ENCODE results near the gene BCL2L2. TPM values are rescaled to one million over a fixed set of nuclear protein-coding genes. Genes with fewer than 3 reads are reported as not detected.

Gene BCL2L2
- total and polyA plus RNA-seq, 4 donors, result 4.7 to 28.0 (median 12.7) TPM

DNA sequence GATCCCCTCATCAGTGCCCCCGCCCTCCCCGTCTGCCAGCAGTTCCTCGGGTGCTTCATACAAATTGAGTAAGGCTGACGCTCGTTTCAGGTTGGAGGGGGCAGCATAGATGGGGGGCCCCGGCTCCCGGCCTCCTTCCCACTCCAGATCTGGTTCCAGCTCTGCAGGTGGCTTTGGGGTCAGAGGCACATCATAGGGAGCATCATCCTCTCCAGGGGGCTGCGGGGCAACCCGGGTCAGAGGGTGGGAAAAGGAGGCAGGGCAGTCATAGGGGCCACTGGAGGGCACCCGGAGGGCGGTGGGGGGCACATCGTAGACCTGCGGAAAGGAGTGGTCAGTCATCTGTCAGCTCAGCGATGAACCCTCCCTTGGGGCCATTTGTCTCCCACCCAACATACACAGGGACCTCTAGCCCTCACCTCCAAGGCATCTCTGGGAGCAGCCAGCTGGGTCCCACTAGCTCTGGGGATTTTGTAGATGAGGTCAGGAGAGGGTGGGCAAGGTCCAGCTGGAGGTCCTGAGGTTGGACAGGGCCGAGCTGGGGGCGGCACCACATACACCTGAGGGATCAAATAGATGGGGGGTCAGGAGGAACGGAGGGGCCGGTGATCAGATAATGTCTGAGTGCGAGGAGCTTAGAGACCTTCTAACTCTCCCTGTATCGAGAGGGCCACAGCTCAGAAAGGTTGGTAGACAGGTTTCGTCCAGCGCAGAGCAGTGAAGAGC, 53.3 kb downstream of the BCL2L2 start:
- TF ChIP-seq, protein P1, sequence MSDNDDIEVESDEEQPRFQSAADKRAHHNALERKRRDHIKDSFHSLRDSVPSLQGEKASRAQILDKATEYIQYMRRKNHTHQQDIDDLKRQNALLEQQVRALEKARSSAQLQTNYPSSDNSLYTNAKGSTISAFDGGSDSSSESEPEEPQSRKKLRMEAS (IDR thresholded peaks at IDR 0.05), result no peak
- TF ChIP-seq RXRA (IDR thresholded peaks at IDR 0.05), result no peak
- no peak for TF ChIP-seq EGR1 (IDR thresholded peaks at IDR 0.05; ENCODE audit: low read depth in 2 of 2)
- TF ChIP-seq TAF1 (conservative IDR thresholded peaks at IDR 0.05), result no peak
- TF ChIP-seq SP1 (IDR thresholded peaks at IDR 0.05), result no peak
- no peak for TF ChIP-seq HNF4A (conservative IDR thresholded peaks at IDR 0.05)
- no peaks in the 10 kb centered on the region for H3K9me3 ChIP-seq (ENCODE audit: control insufficient read depth in 4 of 4, low read length in 3 of 4)
- H3K27me3 ChIP-seq (ENCODE audit: control insufficient read depth in 4 of 4, insufficient read depth in 4 of 4, low read length in 3 of 4), result peaks cover 0 to 10% (median 5%) of the 10 kb centered on the region in 4 donors
- peaks cover 0 to 2% (median under 1%) of the 10 kb centered on the region in 4 donors for H3K4me1 ChIP-seq (ENCODE audit: control insufficient read depth in 4 of 4, insufficient read depth in 4 of 4, low read length in 3 of 4)
- no peaks in the 10 kb centered on the region for H3K36me3 ChIP-seq (ENCODE audit: control insufficient read depth in 4 of 4, insufficient read depth in 3 of 4, low read depth in 1 of 4, low read length in 3 of 4)
- no peak overlapping the region for H3K4me3 ChIP-seq (ENCODE audit: low read depth in 1 of 3, low read length in 3 of 3)
- DNase-seq (ENCODE audit: low spot score), result no peak
- H3K27ac ChIP-seq (ENCODE audit: low read depth in 1 of 2, low read length in 2 of 2), result no peak overlapping the region
- 85% methylated on average over 22 of the region's 22 CpGs for WGBS
- H3K9ac ChIP-seq (ENCODE audit: low read depth in 1 of 2, low read length in 2 of 2), result no peak overlapping the region

DNA sequence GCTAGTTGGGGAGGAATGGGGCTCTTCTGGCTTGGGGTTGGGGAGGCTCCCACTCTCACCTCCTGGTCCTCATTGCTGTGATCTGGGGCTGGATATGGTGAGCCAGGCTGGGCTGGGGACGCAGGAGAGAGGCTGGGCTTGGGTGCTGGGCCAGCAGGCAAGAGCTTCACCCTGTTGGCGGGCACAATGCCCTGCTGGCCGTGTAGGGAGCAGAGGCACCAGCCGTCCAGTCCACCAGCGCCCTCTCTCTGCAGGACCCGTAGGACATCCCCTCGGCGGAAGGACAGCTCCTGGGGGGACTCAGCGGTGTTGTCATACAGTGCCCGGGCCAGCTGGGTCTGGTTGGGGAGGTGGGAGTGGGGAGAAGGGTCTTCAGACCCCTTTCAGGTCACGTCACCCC, 53.9 kb downstream of the BCL2L2 start:
- DNase-seq (ENCODE audit: low spot score), result no peak

More for the DNA sequence above, 53.9 kb downstream of the BCL2L2 start:
- 76% methylated on average over 11 of the region's 11 CpGs for WGBS
- Histone ChIP-seq H3K4me3 (ENCODE audit: low read depth in 1 of 3, low read length in 3 of 3) (no peak overlapping the region), H3K27me3 (ENCODE audit: control insufficient read depth in 4 of 4, insufficient read depth in 4 of 4, low read length in 3 of 4) (peaks cover 0 to 7% (median 5%) of the 10 kb centered on the region in 4 donors), H3K27ac (ENCODE audit: low read depth in 1 of 2, low read length in 2 of 2) (no peak overlapping the region), H3K4me1 (ENCODE audit: control insufficient read depth in 4 of 4, insufficient read depth in 4 of 4, low read length in 3 of 4) (peaks cover 2 to 7% (median 5%) of the 10 kb centered on the region in 4 donors), H3K9ac (ENCODE audit: low read depth in 1 of 2, low read length in 2 of 2) (no peak overlapping the region), H3K36me3 (ENCODE audit: control insufficient read depth in 4 of 4, insufficient read depth in 3 of 4, low read depth in 1 of 4, low read length in 3 of 4) (no peaks in the 10 kb centered on the region), H3K9me3 (ENCODE audit: control insufficient read depth in 4 of 4, low read length in 3 of 4) (no peaks in the 10 kb centered on the region)
- TF ChIP-seq, protein P2, sequence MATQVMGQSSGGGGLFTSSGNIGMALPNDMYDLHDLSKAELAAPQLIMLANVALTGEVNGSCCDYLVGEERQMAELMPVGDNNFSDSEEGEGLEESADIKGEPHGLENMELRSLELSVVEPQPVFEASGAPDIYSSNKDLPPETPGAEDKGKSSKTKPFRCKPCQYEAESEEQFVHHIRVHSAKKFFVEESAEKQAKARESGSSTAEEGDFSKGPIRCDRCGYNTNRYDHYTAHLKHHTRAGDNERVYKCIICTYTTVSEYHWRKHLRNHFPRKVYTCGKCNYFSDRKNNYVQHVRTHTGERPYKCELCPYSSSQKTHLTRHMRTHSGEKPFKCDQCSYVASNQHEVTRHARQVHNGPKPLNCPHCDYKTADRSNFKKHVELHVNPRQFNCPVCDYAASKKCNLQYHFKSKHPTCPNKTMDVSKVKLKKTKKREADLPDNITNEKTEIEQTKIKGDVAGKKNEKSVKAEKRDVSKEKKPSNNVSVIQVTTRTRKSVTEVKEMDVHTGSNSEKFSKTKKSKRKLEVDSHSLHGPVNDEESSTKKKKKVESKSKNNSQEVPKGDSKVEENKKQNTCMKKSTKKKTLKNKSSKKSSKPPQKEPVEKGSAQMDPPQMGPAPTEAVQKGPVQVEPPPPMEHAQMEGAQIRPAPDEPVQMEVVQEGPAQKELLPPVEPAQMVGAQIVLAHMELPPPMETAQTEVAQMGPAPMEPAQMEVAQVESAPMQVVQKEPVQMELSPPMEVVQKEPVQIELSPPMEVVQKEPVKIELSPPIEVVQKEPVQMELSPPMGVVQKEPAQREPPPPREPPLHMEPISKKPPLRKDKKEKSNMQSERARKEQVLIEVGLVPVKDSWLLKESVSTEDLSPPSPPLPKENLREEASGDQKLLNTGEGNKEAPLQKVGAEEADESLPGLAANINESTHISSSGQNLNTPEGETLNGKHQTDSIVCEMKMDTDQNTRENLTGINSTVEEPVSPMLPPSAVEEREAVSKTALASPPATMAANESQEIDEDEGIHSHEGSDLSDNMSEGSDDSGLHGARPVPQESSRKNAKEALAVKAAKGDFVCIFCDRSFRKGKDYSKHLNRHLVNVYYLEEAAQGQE (IDR thresholded peaks at IDR 0.05), result no peak
- no peak for TF ChIP-seq HNF4A (conservative IDR thresholded peaks at IDR 0.05)
- no peak for TF ChIP-seq RAD21 (IDR thresholded peaks at IDR 0.05)
- no peak for TF ChIP-seq TAF1 (conservative IDR thresholded peaks at IDR 0.05)
- TF ChIP-seq, protein P3, sequence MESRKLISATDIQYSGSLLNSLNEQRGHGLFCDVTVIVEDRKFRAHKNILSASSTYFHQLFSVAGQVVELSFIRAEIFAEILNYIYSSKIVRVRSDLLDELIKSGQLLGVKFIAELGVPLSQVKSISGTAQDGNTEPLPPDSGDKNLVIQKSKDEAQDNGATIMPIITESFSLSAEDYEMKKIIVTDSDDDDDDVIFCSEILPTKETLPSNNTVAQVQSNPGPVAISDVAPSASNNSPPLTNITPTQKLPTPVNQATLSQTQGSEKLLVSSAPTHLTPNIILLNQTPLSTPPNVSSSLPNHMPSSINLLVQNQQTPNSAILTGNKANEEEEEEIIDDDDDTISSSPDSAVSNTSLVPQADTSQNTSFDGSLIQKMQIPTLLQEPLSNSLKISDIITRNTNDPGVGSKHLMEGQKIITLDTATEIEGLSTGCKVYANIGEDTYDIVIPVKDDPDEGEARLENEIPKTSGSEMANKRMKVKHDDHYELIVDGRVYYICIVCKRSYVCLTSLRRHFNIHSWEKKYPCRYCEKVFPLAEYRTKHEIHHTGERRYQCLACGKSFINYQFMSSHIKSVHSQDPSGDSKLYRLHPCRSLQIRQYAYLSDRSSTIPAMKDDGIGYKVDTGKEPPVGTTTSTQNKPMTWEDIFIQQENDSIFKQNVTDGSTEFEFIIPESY (IDR thresholded peaks at IDR 0.05), result no peak
- TF ChIP-seq EGR1 (IDR thresholded peaks at IDR 0.05; ENCODE audit: low read depth in 2 of 2), result no peak
- TF ChIP-seq, protein P1 (IDR thresholded peaks at IDR 0.05), result no peak
- TF ChIP-seq RXRA (IDR thresholded peaks at IDR 0.05), result no peak
- TF ChIP-seq GABPA (IDR thresholded peaks at IDR 0.05 in 1 of 2, conservative IDR thresholded peaks at IDR 0.05 in 1 of 2), result no peak
